ENCODE data around the gene SMOC2. TPM values are rescaled to one million over a fixed set of nuclear protein-coding genes. Genes with fewer than 3 reads are reported as not detected.

SMOC2 gene
- total and polyA plus RNA-seq, 2 donors (not counting 1 experiment from before 2014, with no cell fraction given): 0.37 TPM; not detected in 1

DNA sequence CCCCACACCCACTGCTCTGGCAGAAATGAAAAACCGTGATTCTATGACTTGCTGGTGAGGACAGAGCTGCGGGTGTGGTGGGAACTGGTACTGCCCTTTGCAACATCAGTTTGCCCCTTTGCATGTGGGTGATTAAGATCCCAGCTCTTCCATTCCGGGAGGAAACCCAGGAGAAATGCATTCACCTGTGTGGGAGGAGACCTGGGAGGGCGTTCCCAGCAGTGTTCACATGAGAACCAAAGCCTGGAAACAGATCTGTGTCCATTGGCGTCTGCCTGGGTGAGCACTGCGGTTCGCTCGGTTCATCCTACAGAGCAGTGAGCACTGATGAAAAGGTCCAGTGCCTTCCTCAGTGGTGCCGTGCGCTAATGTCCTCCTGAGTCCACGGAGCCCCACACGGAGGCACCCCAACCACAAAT is 89.7 kb downstream of the SMOC2 start:
- CTCF ChIA-PET: no interaction called here
- Histone ChIP-seq H3K4me2 (replicated peaks; ENCODE audit: low read depth, low read length, poor library complexity, severe bottlenecking) (no peak overlapping the region), H3K9me3 (ENCODE audit: control extremely low read depth in 1 of 3, control insufficient read depth in 2 of 3, insufficient read depth in 1 of 3, low read length in 2 of 3) (peaks cover 0 to 3% (median 0%) of the 10 kb centered on the region in 3 donors), H3K9ac (ENCODE audit: low read length) (no peak overlapping the region), H3K79me2 (ENCODE audit: control insufficient read depth, insufficient read depth, low read length) (no peaks in the 10 kb centered on the region), H4K20me1 (ENCODE audit: control insufficient read depth, insufficient read depth, low read length, poor library complexity, severe bottlenecking) (no peaks in the 10 kb centered on the region), H3K4me1 (ENCODE audit: control insufficient read depth in 2 of 2, insufficient read depth in 2 of 2, low read length in 2 of 2) (no peaks in the 10 kb centered on the region), H3K4me3 (ENCODE audit: control extremely low read depth in 1 of 5, extremely low read depth in 1 of 5, insufficient read depth in 1 of 5, low read depth in 2 of 5, low read length in 4 of 5) (no peak overlapping the region), H3K27ac (ENCODE audit: low read length in 2 of 2) (no peak overlapping the region), H3K27me3 (replicated peaks in 1 of 4; ENCODE audit: control extremely low read depth in 1 of 4, control insufficient read depth in 3 of 4, insufficient read depth in 4 of 4, low read length in 3 of 4) (peaks cover 0 to 4% (median 0%) of the 10 kb centered on the region in 4 experiments), H3K36me3 (replicated peaks in 1 of 2; ENCODE audit: control extremely low read depth in 1 of 2, control insufficient read depth in 1 of 2, extremely low read depth in 1 of 2, insufficient read depth in 2 of 2, low read length in 1 of 2) (no peaks in the 10 kb centered on the region), H2AFZ (ENCODE audit: insufficient read depth, low read depth, low read length, poor library complexity, severe bottlenecking) (no peak overlapping the region)
- TF ChIP-seq, protein P1, sequence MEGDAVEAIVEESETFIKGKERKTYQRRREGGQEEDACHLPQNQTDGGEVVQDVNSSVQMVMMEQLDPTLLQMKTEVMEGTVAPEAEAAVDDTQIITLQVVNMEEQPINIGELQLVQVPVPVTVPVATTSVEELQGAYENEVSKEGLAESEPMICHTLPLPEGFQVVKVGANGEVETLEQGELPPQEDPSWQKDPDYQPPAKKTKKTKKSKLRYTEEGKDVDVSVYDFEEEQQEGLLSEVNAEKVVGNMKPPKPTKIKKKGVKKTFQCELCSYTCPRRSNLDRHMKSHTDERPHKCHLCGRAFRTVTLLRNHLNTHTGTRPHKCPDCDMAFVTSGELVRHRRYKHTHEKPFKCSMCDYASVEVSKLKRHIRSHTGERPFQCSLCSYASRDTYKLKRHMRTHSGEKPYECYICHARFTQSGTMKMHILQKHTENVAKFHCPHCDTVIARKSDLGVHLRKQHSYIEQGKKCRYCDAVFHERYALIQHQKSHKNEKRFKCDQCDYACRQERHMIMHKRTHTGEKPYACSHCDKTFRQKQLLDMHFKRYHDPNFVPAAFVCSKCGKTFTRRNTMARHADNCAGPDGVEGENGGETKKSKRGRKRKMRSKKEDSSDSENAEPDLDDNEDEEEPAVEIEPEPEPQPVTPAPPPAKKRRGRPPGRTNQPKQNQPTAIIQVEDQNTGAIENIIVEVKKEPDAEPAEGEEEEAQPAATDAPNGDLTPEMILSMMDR (IDR thresholded peaks at IDR 0.05): no peak
- no peak for TF ChIP-seq EZH2 (IDR thresholded peaks at IDR 0.05; ENCODE audit: borderline replicate concordance, insufficient read depth, low read depth, low read length, poor library complexity, severe bottlenecking)
- Mint-ChIP-seq H3K4me3 (no peak overlapping the region), H3K9me3 (ENCODE audit: insufficient read depth) (no peaks in the 10 kb centered on the region), H3K27me3 (no peaks in the 10 kb centered on the region), H3K4me1 (peaks cover 5% of the 10 kb centered on the region), H3K27ac (no peak overlapping the region)
- ATAC-seq (ENCODE audit: low read depth): no peak
- no peak for DNase-seq
- intact Hi-C loops (cut with micrococcal nuclease): no loop called here
- POLR2A ChIA-PET: no interaction called here
- WGBS (ENCODE audit: insufficient coverage): 85% methylated on average over 11 of the region's 12 CpGs

DNA sequence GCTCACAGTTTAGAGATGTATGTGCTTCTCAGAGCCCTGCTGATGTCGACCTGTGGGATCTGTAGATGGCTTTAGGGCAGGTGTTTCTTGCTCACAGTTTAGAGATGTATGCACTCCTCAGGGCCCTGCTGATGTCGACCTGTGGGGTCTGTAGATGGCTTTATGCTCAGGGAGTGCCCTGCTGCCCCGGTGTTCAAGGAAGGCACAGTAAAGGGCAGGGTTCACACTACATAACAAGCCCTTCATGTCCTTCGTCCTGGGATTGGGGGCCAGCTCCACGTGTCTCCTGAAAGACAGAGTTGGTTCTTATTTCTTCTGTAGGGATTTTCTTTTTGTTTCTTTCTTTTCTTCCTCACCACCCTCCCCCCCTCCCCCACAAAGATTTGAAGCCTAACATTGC is 91.1 kb downstream of the SMOC2 start:
- POLR2A ChIA-PET: no interaction called here
- no peak for TF ChIP-seq EZH2 (IDR thresholded peaks at IDR 0.05; ENCODE audit: borderline replicate concordance, insufficient read depth, low read depth, low read length, poor library complexity, severe bottlenecking)
- TF ChIP-seq, protein P1 (IDR thresholded peaks at IDR 0.05): no peak
- Mint-ChIP-seq H3K27ac (no peak overlapping the region), H3K4me1 (peaks cover 5% of the 10 kb centered on the region), H3K27me3 (no peaks in the 10 kb centered on the region), H3K9me3 (ENCODE audit: insufficient read depth) (no peaks in the 10 kb centered on the region), H3K4me3 (no peak overlapping the region)
- Histone ChIP-seq H3K4me2 (replicated peaks; ENCODE audit: low read depth, low read length, poor library complexity, severe bottlenecking) (no peak overlapping the region), H3K79me2 (ENCODE audit: control insufficient read depth, insufficient read depth, low read length) (no peaks in the 10 kb centered on the region), H4K20me1 (ENCODE audit: control insufficient read depth, insufficient read depth, low read length, poor library complexity, severe bottlenecking) (no peaks in the 10 kb centered on the region), H3K9me3 (ENCODE audit: control extremely low read depth in 1 of 3, control insufficient read depth in 2 of 3, insufficient read depth in 1 of 3, low read length in 2 of 3) (peaks cover 0 to 3% (median 0%) of the 10 kb centered on the region in 3 donors), H3K27me3 (replicated peaks in 1 of 4; ENCODE audit: control extremely low read depth in 1 of 4, control insufficient read depth in 3 of 4, insufficient read depth in 4 of 4, low read length in 3 of 4) (peaks cover 0 to 4% (median 0%) of the 10 kb centered on the region in 4 experiments), H2AFZ (ENCODE audit: insufficient read depth, low read depth, low read length, poor library complexity, severe bottlenecking) (no peak overlapping the region), H3K4me3 (ENCODE audit: control extremely low read depth in 1 of 5, extremely low read depth in 1 of 5, insufficient read depth in 1 of 5, low read depth in 2 of 5, low read length in 4 of 5) (no peak overlapping the region), H3K9ac (ENCODE audit: low read length) (no peak overlapping the region), H3K27ac (ENCODE audit: low read length in 2 of 2) (no peak overlapping the region), H3K4me1 (ENCODE audit: control insufficient read depth in 2 of 2, insufficient read depth in 2 of 2, low read length in 2 of 2) (no peaks in the 10 kb centered on the region), H3K36me3 (replicated peaks in 1 of 2; ENCODE audit: control extremely low read depth in 1 of 2, control insufficient read depth in 1 of 2, extremely low read depth in 1 of 2, insufficient read depth in 2 of 2, low read length in 1 of 2) (no peaks in the 10 kb centered on the region)
- 80% methylated on average over 2 of the region's 5 CpGs for WGBS (ENCODE audit: insufficient coverage)
- intact Hi-C loops (cut with micrococcal nuclease): no loop called here
- ATAC-seq (ENCODE audit: low read depth) (no peak), DNase-seq (no peak)
- CTCF ChIA-PET: no interaction called here

All from B cell (primary cell).